GM23338 (cell line): ENCODE data around the gene SLC7A14. TPM values are rescaled to one million over a fixed set of nuclear protein-coding genes. Genes with fewer than 3 reads are reported as not detected.

Source experiments
- ATAC-seq: fragments of 200-7000 bp; cut with Tn5 transposase; 3 replicates; pipeline ENCODE4 v1.9.1; 2020
- DNase-seq: peaks from one replicate; pipeline ENCODE4 v3.0.0-alpha.2; 2015; ENCODE audit warnings: low spot score
- H2AFZ ChIP-seq: fragments of 200-600 bp; sonication (generic); 2 replicates; pipeline ENCODE4 v1.8.0; 2016; ENCODE audit warnings: antibody characterized with exemption, mild to moderate bottlenecking, moderate library complexity
- H3F3A ChIP-seq: fragments of 200-600 bp; sonication (generic); replicated peaks from 2 replicates; pipeline ENCODE4 v1.8.0; 2017; ENCODE audit warnings: antibody characterized with exemption, mixed run types, low read depth
- H3K27ac ChIP-seq: fragments of 200-600 bp; sonication (generic); 2 replicates; pipeline ENCODE4 v1.6.1; 2016; ENCODE audit warnings: low read depth
- H3K27me3 ChIP-seq: fragments of 200-600 bp; sonication (generic); 2 replicates; pipeline ENCODE4 v1.8.0; 2016; ENCODE audit warnings: mild to moderate bottlenecking, mixed run types, moderate library complexity; ENCODE audit not compliant: insufficient read depth
- H3K36me3 ChIP-seq: fragments of 200-600 bp; sonication (generic); 2 replicates; pipeline ENCODE4 v1.8.0; 2016; ENCODE audit warnings: mild to moderate bottlenecking; ENCODE audit not compliant: insufficient read depth
- H3K4me1 ChIP-seq: fragments of 200-600 bp; sonication (generic); 2 replicates; pipeline ENCODE4 v1.8.0; 2016; ENCODE audit warnings: mild to moderate bottlenecking, moderate library complexity; ENCODE audit not compliant: insufficient read depth
- H3K4me2 ChIP-seq: fragments of 200-600 bp; sonication (generic); 2 replicates; pipeline ENCODE4 v1.7.1; 2017; ENCODE audit warnings: mixed run types
- H3K4me3 ChIP-seq: fragments of 200-600 bp; sonication (generic); 2 replicates; pipeline ENCODE4 v1.6.1; 2016; ENCODE audit warnings: mixed run types
- H3K79me2 ChIP-seq: fragments of 200-600 bp; sonication (generic); replicated peaks from 2 replicates; pipeline ENCODE4 v1.8.0; 2017; ENCODE audit warnings: mild to moderate bottlenecking; ENCODE audit not compliant: insufficient read depth
- H3K9me2 ChIP-seq: fragments of 200-600 bp; sonication (generic); 2 replicates; pipeline ENCODE4 v1.8.0; 2017; ENCODE audit not compliant: insufficient read depth
- H4K20me1 ChIP-seq: fragments of 200-600 bp; sonication (generic); replicated peaks from 2 replicates; pipeline ENCODE4 v1.8.0; 2017; ENCODE audit warnings: mild to moderate bottlenecking; ENCODE audit not compliant: insufficient read depth
- H3K27ac Mint-ChIP-seq: 2 replicates; pipeline ENCODE4 v1.8.0; 2020; ENCODE audit warnings: inconsistent platforms, mild to moderate bottlenecking, moderate library complexity, mixed read lengths
- H3K27me3 Mint-ChIP-seq: 3 replicates; pipeline ENCODE4 v1.8.0; 2022; ENCODE audit warnings: low read depth, mild to moderate bottlenecking, moderate library complexity, mixed read lengths, inconsistent platforms; ENCODE audit not compliant: insufficient read depth, poor library complexity
- H3K36me3 Mint-ChIP-seq: 3 replicates; pipeline ENCODE4 v1.8.0; 2021; ENCODE audit warnings: low read depth, mild to moderate bottlenecking, inconsistent platforms, moderate library complexity, mixed read lengths
- H3K4me1 Mint-ChIP-seq: 3 replicates; pipeline ENCODE4 v1.8.0; 2020; ENCODE audit warnings: mild to moderate bottlenecking, inconsistent platforms, mixed read lengths
- H3K4me3 Mint-ChIP-seq: 3 replicates; pipeline ENCODE4 v1.8.0; 2021; ENCODE audit warnings: moderate library complexity, mild to moderate bottlenecking, inconsistent platforms, mixed read lengths
- H3K9me3 Mint-ChIP-seq: 3 replicates; pipeline ENCODE4 v1.8.0; 2020; ENCODE audit warnings: moderate library complexity, mild to moderate bottlenecking, inconsistent platforms, mixed read lengths
- CREB1 ChIP-seq: fragments of 250-450 bp; sonication (Bioruptor Pico); IDR thresholded peaks from 2 replicates; pipeline ENCODE4 v1.5.0; 2020; ENCODE audit warnings: low read depth, mild to moderate bottlenecking, moderate library complexity
- ETS1 ChIP-seq: IDR thresholded peaks from 2 replicates; pipeline ENCODE4 v1.6.1; 2016; ENCODE audit warnings: antibody characterized with exemption
- EZH2 ChIP-seq: fragments of 200-600 bp; sonication (generic); IDR thresholded peaks from one replicate; pipeline ENCODE4 v1.8.0; 2017; ENCODE audit warnings: antibody characterized with exemption, mild to moderate bottlenecking, low read depth; ENCODE audit not compliant: unreplicated experiment
- JUNB ChIP-seq: IDR thresholded peaks from one replicate; pipeline ENCODE4 v1.6.1; 2016; ENCODE audit warnings: antibody characterized with exemption; ENCODE audit not compliant: unreplicated experiment
- NANOG ChIP-seq: IDR thresholded peaks from 2 replicates; pipeline ENCODE4 v1.6.1; 2016; ENCODE audit warnings: antibody characterized with exemption, borderline replicate concordance
- POLR2AphosphoS5 ChIP-seq: IDR thresholded peaks from 2 replicates; pipeline ENCODE4 v1.6.1; 2016; ENCODE audit warnings: antibody characterized with exemption, low read depth
- REST ChIP-seq: IDR thresholded peaks from one replicate; pipeline ENCODE4 v1.6.1; 2018; ENCODE audit warnings: antibody characterized with exemption; ENCODE audit not compliant: unreplicated experiment
- STAT1 ChIP-seq: IDR thresholded peaks from one replicate; pipeline ENCODE4 v1.6.1; 2016; ENCODE audit warnings: antibody characterized with exemption; ENCODE audit not compliant: unreplicated experiment
- ZNF114 ChIP-seq: fragments of 250-450 bp; sonication (Bioruptor Pico); IDR thresholded peaks from 2 replicates; pipeline ENCODE4 v1.5.0; 2020; ENCODE audit warnings: mild to moderate bottlenecking, moderate library complexity
- ZNF331 ChIP-seq: fragments of 250-450 bp; sonication (Bioruptor Pico); IDR thresholded peaks from 2 replicates; pipeline ENCODE4 v1.5.0; 2020; ENCODE audit warnings: low read depth, mild to moderate bottlenecking, moderate library complexity
- polyA plus RNA-seq: library from polyadenylated mRNA; unstranded; fragments of >200 nt; fragmentation: Nextera tagmentation; extraction: Ambion mirVana; gene quantifications from 2 replicates; pipeline ENCODE4 v1.2.1, GENCODE V29; 2016
- total RNA-seq: library from RNA; depleted of rRNA; stranded (reverse); fragments of >200 nt; shearing (Covaris generic); gene quantifications from 2 replicates; pipeline ENCODE4 v1.2.3, GENCODE V29; 2014
- TF ChIP-seq, protein P1 (sequence below), 2 experiments: fragments of 200-600 bp in 1 of 2; sonication (generic) in 1 of 2; conservative IDR thresholded peaks; 2 replicates each; pipeline versions ENCODE4 v1.5.1 to v1.6.1; 2016 to 2017; ENCODE audit warnings: antibody characterized with exemption in 2 of 2, low read depth in 2 of 2, mild to moderate bottlenecking in 2 of 2, moderate library complexity in 1 of 2

SLC7A14 gene
- total and polyA plus RNA-seq, 2 experiments from 2014 or later = 0.49 to 0.82 TPM

GRCh38 chr3:170497207-170498095 is 88.4 kb downstream of the SLC7A14 start:
- ATAC-seq = no peak
- Histone ChIP-seq H3K79me2 (no peaks in the 10 kb centered on the region), H3K36me3 (no peaks in the 10 kb centered on the region), H3K9me2 (no peaks in the 10 kb centered on the region), H2AFZ (no peak overlapping the region), H3K4me2 (no peak overlapping the region), H3K4me1 (peaks cover 7% of the 10 kb centered on the region; the same call in 1 of the 2 replicates), H3K4me3 (no peak overlapping the region), H3K27ac (no peak overlapping the region), H4K20me1 (no peaks in the 10 kb centered on the region), H3F3A (no peaks in the 10 kb centered on the region), H3K27me3 (no peaks in the 10 kb centered on the region)
- no peak overlapping the region for H3K4me3 Mint-ChIP-seq
- peaks cover 5% of the 10 kb centered on the region for H3K27me3 Mint-ChIP-seq
- H3K4me1 Mint-ChIP-seq = peaks cover 5% of the 10 kb centered on the region
- TF ChIP-seq ETS1 (no peak), NANOG (no peak), REST (no peak)
- no peaks in the 10 kb centered on the region for H3K9me3 Mint-ChIP-seq
- no peaks in the 10 kb centered on the region; the same call in 2 of the 3 replicates for H3K36me3 Mint-ChIP-seq
- H3K27ac Mint-ChIP-seq = no peak overlapping the region
- DNase-seq = no peak

GRCh38 chr3:170496868-170497140 is 89.1 kb downstream of the SLC7A14 start:
- H3K36me3 ChIP-seq = no peaks in the 10 kb centered on the region
- no peaks in the 10 kb centered on the region for H3K9me2 ChIP-seq
- Mint-ChIP-seq H3K4me1 (peaks cover 5% of the 10 kb centered on the region), H3K27ac (no peak overlapping the region), H3K9me3 (no peaks in the 10 kb centered on the region), H3K36me3 (no peaks in the 10 kb centered on the region; the same call in 2 of the 3 replicates), H3K27me3 (peaks cover 5% of the 10 kb centered on the region), H3K4me3 (no peak overlapping the region)
- H3K27ac ChIP-seq = no peak overlapping the region
- H2AFZ ChIP-seq = no peak overlapping the region
- peaks cover 7% of the 10 kb centered on the region; the same call in 1 of the 2 replicates for H3K4me1 ChIP-seq
- no peaks in the 10 kb centered on the region for H3F3A ChIP-seq
- no peaks in the 10 kb centered on the region for H3K27me3 ChIP-seq
- no peak for DNase-seq
- H3K4me2 ChIP-seq = no peak overlapping the region
- ATAC-seq = no peak
- no peaks in the 10 kb centered on the region for H4K20me1 ChIP-seq
- no peak overlapping the region for H3K4me3 ChIP-seq
- no peaks in the 10 kb centered on the region for H3K79me2 ChIP-seq
- TF ChIP-seq NANOG (no peak), STAT1 (no peak), ZNF331 (CRISPR knock-in tag) (no peak), CREB1 (CRISPR knock-in tag) (no peak), POLR2AphosphoS5 (no peak), ZNF114 (CRISPR knock-in tag) (no peak), JUNB (no peak), EZH2 (no peak), REST (no peak)
- TF ChIP-seq, protein P1, sequence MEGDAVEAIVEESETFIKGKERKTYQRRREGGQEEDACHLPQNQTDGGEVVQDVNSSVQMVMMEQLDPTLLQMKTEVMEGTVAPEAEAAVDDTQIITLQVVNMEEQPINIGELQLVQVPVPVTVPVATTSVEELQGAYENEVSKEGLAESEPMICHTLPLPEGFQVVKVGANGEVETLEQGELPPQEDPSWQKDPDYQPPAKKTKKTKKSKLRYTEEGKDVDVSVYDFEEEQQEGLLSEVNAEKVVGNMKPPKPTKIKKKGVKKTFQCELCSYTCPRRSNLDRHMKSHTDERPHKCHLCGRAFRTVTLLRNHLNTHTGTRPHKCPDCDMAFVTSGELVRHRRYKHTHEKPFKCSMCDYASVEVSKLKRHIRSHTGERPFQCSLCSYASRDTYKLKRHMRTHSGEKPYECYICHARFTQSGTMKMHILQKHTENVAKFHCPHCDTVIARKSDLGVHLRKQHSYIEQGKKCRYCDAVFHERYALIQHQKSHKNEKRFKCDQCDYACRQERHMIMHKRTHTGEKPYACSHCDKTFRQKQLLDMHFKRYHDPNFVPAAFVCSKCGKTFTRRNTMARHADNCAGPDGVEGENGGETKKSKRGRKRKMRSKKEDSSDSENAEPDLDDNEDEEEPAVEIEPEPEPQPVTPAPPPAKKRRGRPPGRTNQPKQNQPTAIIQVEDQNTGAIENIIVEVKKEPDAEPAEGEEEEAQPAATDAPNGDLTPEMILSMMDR (conservative IDR thresholded peaks at IDR 0.05; ENCODE audit: low read depth in 2 of 2) = no peak
